Neural cell (in vitro differentiated cells): Measurements from ENCODE around the gene UNC13B. TPM values are rescaled to one million over a fixed set of nuclear protein-coding genes. Genes with fewer than 3 reads are reported as not detected.

Experiments used
- H2AFZ ChIP-seq: fragments of 200-600, 300-800 bp; sonication (generic), shearing (Covaris generic); 2 replicates; pipeline ENCODE4 v1.6.0; 2014; ENCODE audit warnings: low read depth, mild to moderate bottlenecking, antibody characterized with exemption, low read length, moderate library complexity
- H3F3A ChIP-seq: fragments of 200-600 bp; shearing (Covaris generic); 2 replicates; pipeline ENCODE4 v1.6.1; 2016; ENCODE audit warnings: mild to moderate bottlenecking, moderate library complexity, mixed read lengths, antibody characterized with exemption, low read length; ENCODE audit not compliant: insufficient read depth, poor library complexity, severe bottlenecking
- H3K27ac ChIP-seq: fragments of 200-600, 300-800 bp; sonication (generic), shearing (Covaris generic); 2 replicates; pipeline ENCODE4 v1.5.1; 2014; ENCODE audit warnings: mild to moderate bottlenecking, low read length, moderate library complexity
- H3K27me3 ChIP-seq: fragments of 300-800, 200-600 bp; sonication (generic), shearing (Covaris generic); 2 replicates; pipeline ENCODE4 v1.6.0; 2014; ENCODE audit warnings: mild to moderate bottlenecking, low read depth, low read length, moderate library complexity; ENCODE audit not compliant: insufficient read depth
- H3K36me3 ChIP-seq: fragments of 300-800, 200-600 bp; sonication (generic), shearing (Covaris generic); 2 replicates; pipeline ENCODE4 v1.5.1; 2014; ENCODE audit warnings: mild to moderate bottlenecking, antibody characterized with exemption, low read length, moderate library complexity; ENCODE audit not compliant: insufficient read depth
- H3K4me2 ChIP-seq: fragments of 300-800, 200-600 bp; sonication (generic), shearing (Covaris generic); 2 replicates; pipeline ENCODE4 v1.6.0; 2014; ENCODE audit warnings: mild to moderate bottlenecking, low read length
- H3K4me3 ChIP-seq: fragments of 300-800, 200-600 bp; sonication (generic), shearing (Covaris generic); 2 replicates; pipeline ENCODE4 v1.5.1; 2014; ENCODE audit warnings: mild to moderate bottlenecking, low read length, moderate library complexity
- H3K79me2 ChIP-seq: fragments of 200-600 bp; shearing (Covaris generic); replicated peaks from 2 replicates; pipeline ENCODE4 v1.6.0; 2014; ENCODE audit warnings: mild to moderate bottlenecking, low read length, moderate library complexity; ENCODE audit not compliant: insufficient read depth
- H3K9ac ChIP-seq: fragments of 300-800, 200-600 bp; sonication (generic), shearing (Covaris generic); 2 replicates; pipeline ENCODE4 v1.6.1; 2016; ENCODE audit warnings: mild to moderate bottlenecking, low read length, mixed read lengths
- H3K9me2 ChIP-seq: fragments of 200-600 bp; shearing (Covaris generic); 2 replicates; pipeline ENCODE4 v1.6.1; 2016; ENCODE audit warnings: mild to moderate bottlenecking, low read length, mixed read lengths; ENCODE audit not compliant: insufficient read depth
- H3K9me3 ChIP-seq: fragments of 200-600, 300-800 bp; sonication (generic), shearing (Covaris generic); 2 replicates; pipeline ENCODE4 v1.6.1; 2016; ENCODE audit warnings: mild to moderate bottlenecking, mixed run types, low read length, moderate library complexity, mixed read lengths
- H4K20me1 ChIP-seq: fragments of 200-600 bp; shearing (Covaris generic); 2 replicates; pipeline ENCODE4 v1.6.1; 2016; ENCODE audit warnings: mild to moderate bottlenecking, mixed run types; ENCODE audit not compliant: insufficient read depth
- EP300 ChIP-seq: fragments of 450-650 bp; conservative IDR thresholded peaks from 2 replicates; pipeline ENCODE4 v1.6.1; 2014; ENCODE audit warnings: antibody characterized with exemption, mild to moderate bottlenecking, moderate library complexity; ENCODE audit not compliant: poor library complexity, severe bottlenecking
- EZH2 ChIP-seq: fragments of 200-600, 300-800 bp; shearing (Covaris generic), sonication (generic); IDR thresholded peaks from 2 replicates; pipeline ENCODE4 v1.6.1; 2014; ENCODE audit warnings: antibody characterized with exemption, low read length, borderline replicate concordance, mild to moderate bottlenecking; ENCODE audit not compliant: insufficient read depth, poor library complexity, severe bottlenecking
- MXI1 ChIP-seq: fragments of 450-650 bp; conservative IDR thresholded peaks from 2 replicates; pipeline ENCODE4 v1.6.1; 2014; ENCODE audit warnings: antibody characterized with exemption, mild to moderate bottlenecking; ENCODE audit not compliant: poor library complexity, severe bottlenecking
- POLR2AphosphoS5 ChIP-seq: IDR thresholded peaks from 2 replicates; pipeline ENCODE4 v1.6.1; 2012
- RAD21 ChIP-seq: fragments of 450-650 bp; conservative IDR thresholded peaks from 2 replicates; pipeline ENCODE4 v1.6.1; 2014; ENCODE audit warnings: antibody characterized with exemption, mild to moderate bottlenecking, moderate library complexity
- polyA plus RNA-seq: library from polyadenylated mRNA; depleted of rRNA; stranded (reverse); fragments of >200 nt; gene quantifications from 2 replicates; pipeline ENCODE4 v1.2.3, GENCODE V29; 2014
- TF ChIP-seq, protein P1 (sequence below): IDR thresholded peaks from 2 replicates; pipeline ENCODE4 v1.6.1; 2012; ENCODE audit warnings: borderline replicate concordance
- TF ChIP-seq, protein P2 (sequence below): fragments of 450-650 bp; IDR thresholded peaks from 2 replicates; pipeline ENCODE4 v1.5.1; 2014; ENCODE audit warnings: antibody characterized with exemption, mild to moderate bottlenecking, moderate library complexity; ENCODE audit not compliant: poor library complexity, severe bottlenecking

The UNC13B gene
- polyA plus RNA-seq, 1 donor from 2014 or later: 37.2 TPM

DNA sequence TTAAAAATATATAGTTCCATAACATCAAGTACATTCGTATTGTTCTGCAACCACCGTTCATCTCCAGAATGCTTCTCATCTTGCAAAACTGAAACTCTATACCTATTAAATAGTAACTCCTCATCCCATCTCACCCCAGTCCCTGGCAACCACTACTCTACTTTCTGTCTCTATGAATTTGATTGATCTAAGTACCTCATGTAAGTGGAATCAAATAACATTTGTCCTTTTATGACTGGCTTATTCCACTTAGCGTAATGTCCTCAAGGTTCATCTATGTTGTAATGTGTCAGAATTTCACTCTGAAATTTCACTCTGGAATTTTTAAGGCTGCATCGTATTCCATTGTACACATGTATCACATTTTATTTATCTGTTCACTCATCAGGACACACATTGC is 196.0 kb downstream of the UNC13B start:
- H3K27ac ChIP-seq: no peak overlapping the region
- no peaks in the 10 kb centered on the region for H3K36me3 ChIP-seq
- no peak overlapping the region for H3K4me3 ChIP-seq
- no peaks in the 10 kb centered on the region for H3K9me3 ChIP-seq
- no peak overlapping the region for H3K4me2 ChIP-seq
- no peaks in the 10 kb centered on the region for H3K27me3 ChIP-seq
- no peaks in the 10 kb centered on the region for H4K20me1 ChIP-seq
- no peak overlapping the region for H3K9ac ChIP-seq
- no peak overlapping the region for H2AFZ ChIP-seq
- no peaks in the 10 kb centered on the region for H3K79me2 ChIP-seq
- no peaks in the 10 kb centered on the region for H3K9me2 ChIP-seq
- no peaks in the 10 kb centered on the region for H3F3A ChIP-seq
- TF ChIP-seq EP300 (no peak), RAD21 (no peak), POLR2AphosphoS5 (no peak), EZH2 (no peak), MXI1 (no peak)
- TF ChIP-seq, protein P1, sequence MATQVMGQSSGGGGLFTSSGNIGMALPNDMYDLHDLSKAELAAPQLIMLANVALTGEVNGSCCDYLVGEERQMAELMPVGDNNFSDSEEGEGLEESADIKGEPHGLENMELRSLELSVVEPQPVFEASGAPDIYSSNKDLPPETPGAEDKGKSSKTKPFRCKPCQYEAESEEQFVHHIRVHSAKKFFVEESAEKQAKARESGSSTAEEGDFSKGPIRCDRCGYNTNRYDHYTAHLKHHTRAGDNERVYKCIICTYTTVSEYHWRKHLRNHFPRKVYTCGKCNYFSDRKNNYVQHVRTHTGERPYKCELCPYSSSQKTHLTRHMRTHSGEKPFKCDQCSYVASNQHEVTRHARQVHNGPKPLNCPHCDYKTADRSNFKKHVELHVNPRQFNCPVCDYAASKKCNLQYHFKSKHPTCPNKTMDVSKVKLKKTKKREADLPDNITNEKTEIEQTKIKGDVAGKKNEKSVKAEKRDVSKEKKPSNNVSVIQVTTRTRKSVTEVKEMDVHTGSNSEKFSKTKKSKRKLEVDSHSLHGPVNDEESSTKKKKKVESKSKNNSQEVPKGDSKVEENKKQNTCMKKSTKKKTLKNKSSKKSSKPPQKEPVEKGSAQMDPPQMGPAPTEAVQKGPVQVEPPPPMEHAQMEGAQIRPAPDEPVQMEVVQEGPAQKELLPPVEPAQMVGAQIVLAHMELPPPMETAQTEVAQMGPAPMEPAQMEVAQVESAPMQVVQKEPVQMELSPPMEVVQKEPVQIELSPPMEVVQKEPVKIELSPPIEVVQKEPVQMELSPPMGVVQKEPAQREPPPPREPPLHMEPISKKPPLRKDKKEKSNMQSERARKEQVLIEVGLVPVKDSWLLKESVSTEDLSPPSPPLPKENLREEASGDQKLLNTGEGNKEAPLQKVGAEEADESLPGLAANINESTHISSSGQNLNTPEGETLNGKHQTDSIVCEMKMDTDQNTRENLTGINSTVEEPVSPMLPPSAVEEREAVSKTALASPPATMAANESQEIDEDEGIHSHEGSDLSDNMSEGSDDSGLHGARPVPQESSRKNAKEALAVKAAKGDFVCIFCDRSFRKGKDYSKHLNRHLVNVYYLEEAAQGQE: no peak
- TF ChIP-seq, protein P2, sequence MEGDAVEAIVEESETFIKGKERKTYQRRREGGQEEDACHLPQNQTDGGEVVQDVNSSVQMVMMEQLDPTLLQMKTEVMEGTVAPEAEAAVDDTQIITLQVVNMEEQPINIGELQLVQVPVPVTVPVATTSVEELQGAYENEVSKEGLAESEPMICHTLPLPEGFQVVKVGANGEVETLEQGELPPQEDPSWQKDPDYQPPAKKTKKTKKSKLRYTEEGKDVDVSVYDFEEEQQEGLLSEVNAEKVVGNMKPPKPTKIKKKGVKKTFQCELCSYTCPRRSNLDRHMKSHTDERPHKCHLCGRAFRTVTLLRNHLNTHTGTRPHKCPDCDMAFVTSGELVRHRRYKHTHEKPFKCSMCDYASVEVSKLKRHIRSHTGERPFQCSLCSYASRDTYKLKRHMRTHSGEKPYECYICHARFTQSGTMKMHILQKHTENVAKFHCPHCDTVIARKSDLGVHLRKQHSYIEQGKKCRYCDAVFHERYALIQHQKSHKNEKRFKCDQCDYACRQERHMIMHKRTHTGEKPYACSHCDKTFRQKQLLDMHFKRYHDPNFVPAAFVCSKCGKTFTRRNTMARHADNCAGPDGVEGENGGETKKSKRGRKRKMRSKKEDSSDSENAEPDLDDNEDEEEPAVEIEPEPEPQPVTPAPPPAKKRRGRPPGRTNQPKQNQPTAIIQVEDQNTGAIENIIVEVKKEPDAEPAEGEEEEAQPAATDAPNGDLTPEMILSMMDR: no peak

DNA sequence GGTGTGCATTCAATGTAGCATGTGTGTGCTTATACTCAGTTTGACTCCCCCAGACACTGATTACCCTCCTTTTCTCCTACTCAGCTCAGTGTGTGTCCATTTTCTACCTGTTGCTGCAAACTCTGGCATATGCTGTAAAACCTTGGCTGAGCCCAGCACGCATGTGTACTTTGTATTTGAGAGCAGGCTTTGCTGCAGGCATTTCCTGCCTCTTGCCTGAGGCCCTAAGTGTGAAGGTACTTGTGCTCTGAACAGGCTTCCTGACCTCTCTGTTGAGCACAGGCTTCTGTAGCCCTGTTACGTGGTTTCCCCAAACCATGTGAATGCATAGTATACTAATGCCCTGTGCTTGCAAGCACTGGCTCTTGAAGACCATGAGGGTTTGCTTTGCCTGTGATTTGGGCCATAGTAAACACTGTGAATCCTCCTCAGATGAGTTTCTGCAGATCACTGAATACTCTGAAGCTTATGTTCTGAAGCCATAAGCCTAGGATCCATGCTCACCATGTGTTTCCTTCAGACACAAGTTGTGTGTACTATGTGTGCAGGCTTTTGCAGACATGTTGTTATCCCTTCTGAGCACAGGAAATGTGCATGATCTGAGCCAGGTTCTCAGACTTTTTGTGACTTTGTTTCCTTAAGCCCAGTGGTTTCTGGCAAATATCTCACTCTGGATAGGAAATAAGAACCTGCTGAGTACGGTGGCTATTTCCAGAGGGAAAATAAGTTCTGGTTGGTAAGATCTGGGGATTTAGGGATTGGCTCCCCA is 203.2 kb downstream of the UNC13B start:
- TF ChIP-seq EZH2 (no peak), EP300 (no peak), RAD21 (no peak)
- TF ChIP-seq, protein P2: no peak
- TF ChIP-seq, protein P1: no peak

More for the DNA sequence above, 203.2 kb downstream of the UNC13B start:
- Histone ChIP-seq H3K27ac (no peak overlapping the region), H3K9ac (no peak overlapping the region), H3K79me2 (no peaks in the 10 kb centered on the region), H4K20me1 (no peaks in the 10 kb centered on the region), H2AFZ (no peak overlapping the region), H3K4me2 (no peak overlapping the region), H3F3A (no peaks in the 10 kb centered on the region), H3K4me3 (no peak overlapping the region), H3K27me3 (no peaks in the 10 kb centered on the region), H3K9me3 (no peaks in the 10 kb centered on the region), H3K36me3 (no peaks in the 10 kb centered on the region), H3K9me2 (no peaks in the 10 kb centered on the region)
